Right ventricle myocardium superior (tissue), 1 donor: Measurements from ENCODE around the gene C2CD5. TPM values are rescaled to one million over a fixed set of nuclear protein-coding genes. Genes with fewer than 3 reads are reported as not detected.

Source experiments
- total RNA-seq: library from RNA; stranded (reverse); fragmentation: NEBNext Ultra II Directional; extraction: Animal tissue kit (Norgen Biotek cat#: 25700); gene quantifications from one replicate; pipeline ENCODE4 v1.2.1, GENCODE V29; 2021
- donor health status: DM: no; HTN: yes; CAD: no; lungs with severe emphysema.

C2CD5 gene
- total RNA-seq, 1 donor from 2014 or later = 19.5 TPM

Other genes with a start within 250 kb of the C2CD5 start
- 3.3 TPM for gene ST8SIA1, start 209.8 kb downstream of the C2CD5 start, total RNA-seq
- gene ETNK1, start 80.6 kb upstream of the C2CD5 start, total RNA-seq = 14.4 TPM